ENCODE measurements around the gene SIAH2. TPM values are rescaled to one million over a fixed set of nuclear protein-coding genes. Genes with fewer than 3 reads are reported as not detected.

Gene SIAH2
- total RNA-seq, 1 experiment from 2014 or later: 17.1 TPM

DNA sequence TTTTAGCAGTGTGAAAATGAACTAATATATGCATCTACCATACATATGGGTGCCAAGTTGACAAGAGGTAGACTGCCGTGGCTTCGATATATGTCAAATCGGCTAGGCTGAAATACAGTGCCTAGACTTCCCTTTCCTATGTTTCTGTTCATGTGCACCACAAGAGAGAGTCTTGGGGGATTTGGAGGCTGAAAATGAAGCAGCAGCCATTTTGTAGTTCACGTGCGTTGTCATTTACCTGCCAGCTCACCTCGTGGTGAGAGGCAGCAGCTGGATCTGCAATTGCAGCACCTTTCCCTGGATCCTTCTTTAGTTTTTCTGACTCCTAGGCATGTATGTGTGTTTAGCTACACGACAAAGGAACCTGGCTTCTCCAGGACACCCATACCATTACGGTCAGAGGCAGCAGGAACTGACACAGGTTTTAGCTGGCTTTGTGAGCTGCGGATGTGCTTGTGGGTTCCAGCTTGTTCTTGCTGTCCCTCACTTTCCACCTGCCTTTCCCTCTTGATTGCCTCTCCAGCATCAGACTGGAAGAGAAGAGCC, 40.5 kb upstream of the SIAH2 start (continued):
- TF ChIP-seq, protein P1, sequence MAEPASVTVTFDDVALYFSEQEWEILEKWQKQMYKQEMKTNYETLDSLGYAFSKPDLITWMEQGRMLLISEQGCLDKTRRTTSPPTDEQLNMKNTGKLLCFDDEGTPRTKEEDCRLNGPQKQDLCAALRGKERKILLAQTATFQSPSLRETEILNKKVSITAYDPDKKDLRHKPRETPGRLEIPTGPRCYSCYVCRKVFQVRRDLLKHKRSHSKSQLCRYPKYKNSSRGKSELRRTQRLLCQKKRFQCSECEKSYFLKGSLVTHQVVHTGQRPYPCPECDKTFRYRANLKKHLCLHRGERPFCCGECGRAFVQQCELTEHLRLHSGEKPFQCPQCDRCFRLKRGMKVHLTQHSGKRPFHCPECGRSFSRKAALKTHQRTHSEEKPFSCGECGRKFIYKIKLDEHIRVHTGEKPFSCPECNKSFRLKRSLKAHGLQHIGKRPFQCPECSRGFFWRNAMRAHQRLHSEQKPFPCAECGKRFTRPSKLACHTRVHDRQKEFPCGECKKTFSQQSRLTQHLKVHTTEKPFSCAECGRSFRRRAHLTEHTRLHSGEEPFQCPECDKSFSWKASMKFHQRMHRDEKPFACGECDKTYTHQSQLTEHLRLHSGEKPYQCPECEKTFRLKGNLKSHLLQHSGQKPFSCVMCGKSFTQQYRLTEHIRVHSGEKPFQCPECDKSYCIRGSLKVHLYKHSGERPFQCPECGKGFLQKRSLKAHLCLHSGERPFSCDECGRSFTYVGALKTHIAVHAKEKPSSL (CRISPR knock-in tag; conservative IDR thresholded peaks at IDR 0.05): no peak
- TF ChIP-seq FOXK1 (CRISPR knock-in tag; IDR thresholded peaks at IDR 0.05) (no peak), SMAD3 (CRISPR knock-in tag; IDR thresholded peaks at IDR 0.05; ENCODE audit: borderline replicate concordance) (no peak), SOX15 (CRISPR knock-in tag; IDR thresholded peaks at IDR 0.05) (no peak), ZNF423 (CRISPR knock-in tag; IDR thresholded peaks at IDR 0.05) (no peak), OVOL2 (CRISPR knock-in tag; IDR thresholded peaks at IDR 0.05; ENCODE audit: borderline replicate concordance) (no peak)
- TF ChIP-seq, protein P2, sequence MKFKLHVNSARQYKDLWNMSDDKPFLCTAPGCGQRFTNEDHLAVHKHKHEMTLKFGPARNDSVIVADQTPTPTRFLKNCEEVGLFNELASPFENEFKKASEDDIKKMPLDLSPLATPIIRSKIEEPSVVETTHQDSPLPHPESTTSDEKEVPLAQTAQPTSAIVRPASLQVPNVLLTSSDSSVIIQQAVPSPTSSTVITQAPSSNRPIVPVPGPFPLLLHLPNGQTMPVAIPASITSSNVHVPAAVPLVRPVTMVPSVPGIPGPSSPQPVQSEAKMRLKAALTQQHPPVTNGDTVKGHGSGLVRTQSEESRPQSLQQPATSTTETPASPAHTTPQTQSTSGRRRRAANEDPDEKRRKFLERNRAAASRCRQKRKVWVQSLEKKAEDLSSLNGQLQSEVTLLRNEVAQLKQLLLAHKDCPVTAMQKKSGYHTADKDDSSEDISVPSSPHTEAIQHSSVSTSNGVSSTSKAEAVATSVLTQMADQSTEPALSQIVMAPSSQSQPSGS (CRISPR knock-in tag; IDR thresholded peaks at IDR 0.05; ENCODE audit: borderline replicate concordance, low read depth): no peak

DNA sequence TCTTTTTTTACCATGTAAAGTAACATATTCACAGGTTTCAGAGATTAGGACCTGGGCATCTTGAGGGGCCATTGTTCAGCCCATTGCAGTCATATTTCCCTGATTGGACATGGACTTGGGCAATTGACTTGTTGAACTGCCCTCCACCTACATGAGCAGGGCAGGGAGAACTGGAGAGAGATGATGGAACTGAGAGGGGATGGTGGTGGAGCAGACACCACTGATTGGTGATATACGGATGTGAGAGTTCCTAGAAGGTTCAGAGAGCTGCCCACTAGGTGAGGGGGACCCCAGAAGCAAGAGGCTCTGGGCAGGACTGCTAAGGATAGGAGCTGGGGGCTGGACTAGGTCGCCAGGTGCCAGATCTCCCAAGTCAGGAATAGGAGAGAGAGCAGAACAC, 37.8 kb upstream of the SIAH2 start:
- no peak for DNase-seq (ENCODE audit: low spot score)
- CTCF ChIA-PET: interaction anchor here (0.8 kb wide), 1 partner anchor 22 kb away, joined by 3 read pairs; no protein-coding TSS in a partner anchor
- ATAC-seq: no peak
- H3K27ac Mint-ChIP-seq: no peak overlapping the region
- H3K4me3 Mint-ChIP-seq: no peak overlapping the region
- peaks cover 38% of the 10 kb centered on the region for H3K4me1 Mint-ChIP-seq
- H3K36me3 Mint-ChIP-seq: no peaks in the 10 kb centered on the region
- POLR2A ChIA-PET: no interaction called here
- no peaks in the 10 kb centered on the region for H3K9me3 Mint-ChIP-seq
- H3K27me3 Mint-ChIP-seq (ENCODE audit: low read depth): peaks cover 12% of the 10 kb centered on the region
- TF ChIP-seq, protein P3, sequence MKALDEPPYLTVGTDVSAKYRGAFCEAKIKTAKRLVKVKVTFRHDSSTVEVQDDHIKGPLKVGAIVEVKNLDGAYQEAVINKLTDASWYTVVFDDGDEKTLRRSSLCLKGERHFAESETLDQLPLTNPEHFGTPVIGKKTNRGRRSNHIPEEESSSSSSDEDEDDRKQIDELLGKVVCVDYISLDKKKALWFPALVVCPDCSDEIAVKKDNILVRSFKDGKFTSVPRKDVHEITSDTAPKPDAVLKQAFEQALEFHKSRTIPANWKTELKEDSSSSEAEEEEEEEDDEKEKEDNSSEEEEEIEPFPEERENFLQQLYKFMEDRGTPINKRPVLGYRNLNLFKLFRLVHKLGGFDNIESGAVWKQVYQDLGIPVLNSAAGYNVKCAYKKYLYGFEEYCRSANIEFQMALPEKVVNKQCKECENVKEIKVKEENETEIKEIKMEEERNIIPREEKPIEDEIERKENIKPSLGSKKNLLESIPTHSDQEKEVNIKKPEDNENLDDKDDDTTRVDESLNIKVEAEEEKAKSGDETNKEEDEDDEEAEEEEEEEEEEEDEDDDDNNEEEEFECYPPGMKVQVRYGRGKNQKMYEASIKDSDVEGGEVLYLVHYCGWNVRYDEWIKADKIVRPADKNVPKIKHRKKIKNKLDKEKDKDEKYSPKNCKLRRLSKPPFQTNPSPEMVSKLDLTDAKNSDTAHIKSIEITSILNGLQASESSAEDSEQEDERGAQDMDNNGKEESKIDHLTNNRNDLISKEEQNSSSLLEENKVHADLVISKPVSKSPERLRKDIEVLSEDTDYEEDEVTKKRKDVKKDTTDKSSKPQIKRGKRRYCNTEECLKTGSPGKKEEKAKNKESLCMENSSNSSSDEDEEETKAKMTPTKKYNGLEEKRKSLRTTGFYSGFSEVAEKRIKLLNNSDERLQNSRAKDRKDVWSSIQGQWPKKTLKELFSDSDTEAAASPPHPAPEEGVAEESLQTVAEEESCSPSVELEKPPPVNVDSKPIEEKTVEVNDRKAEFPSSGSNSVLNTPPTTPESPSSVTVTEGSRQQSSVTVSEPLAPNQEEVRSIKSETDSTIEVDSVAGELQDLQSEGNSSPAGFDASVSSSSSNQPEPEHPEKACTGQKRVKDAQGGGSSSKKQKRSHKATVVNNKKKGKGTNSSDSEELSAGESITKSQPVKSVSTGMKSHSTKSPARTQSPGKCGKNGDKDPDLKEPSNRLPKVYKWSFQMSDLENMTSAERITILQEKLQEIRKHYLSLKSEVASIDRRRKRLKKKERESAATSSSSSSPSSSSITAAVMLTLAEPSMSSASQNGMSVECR (CRISPR knock-in tag; IDR thresholded peaks at IDR 0.05; ENCODE audit: borderline replicate concordance): no peak
- TF ChIP-seq, protein P4, sequence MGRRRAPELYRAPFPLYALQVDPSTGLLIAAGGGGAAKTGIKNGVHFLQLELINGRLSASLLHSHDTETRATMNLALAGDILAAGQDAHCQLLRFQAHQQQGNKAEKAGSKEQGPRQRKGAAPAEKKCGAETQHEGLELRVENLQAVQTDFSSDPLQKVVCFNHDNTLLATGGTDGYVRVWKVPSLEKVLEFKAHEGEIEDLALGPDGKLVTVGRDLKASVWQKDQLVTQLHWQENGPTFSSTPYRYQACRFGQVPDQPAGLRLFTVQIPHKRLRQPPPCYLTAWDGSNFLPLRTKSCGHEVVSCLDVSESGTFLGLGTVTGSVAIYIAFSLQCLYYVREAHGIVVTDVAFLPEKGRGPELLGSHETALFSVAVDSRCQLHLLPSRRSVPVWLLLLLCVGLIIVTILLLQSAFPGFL (CRISPR knock-in tag; IDR thresholded peaks at IDR 0.05; ENCODE audit: borderline replicate concordance): no peak
- TF ChIP-seq JUN (CRISPR knock-in tag; IDR thresholded peaks at IDR 0.05) (no peak), TEAD4 (CRISPR knock-in tag; IDR thresholded peaks at IDR 0.05) (no peak), FOXJ3 (CRISPR knock-in tag; IDR thresholded peaks at IDR 0.05; ENCODE audit: borderline replicate concordance) (no peak), FOXK1 (CRISPR knock-in tag; IDR thresholded peaks at IDR 0.05) (no peak), RORB (CRISPR knock-in tag; IDR thresholded peaks at IDR 0.05) (no peak), ZNF396 (CRISPR knock-in tag; IDR thresholded peaks at IDR 0.05; ENCODE audit: borderline replicate concordance) (no peak), ZNF423 (CRISPR knock-in tag; IDR thresholded peaks at IDR 0.05) (no peak), NR3C1 (CRISPR knock-in tag; conservative IDR thresholded peaks at IDR 0.05; ENCODE audit: low read depth) (no peak), ZNF263 (CRISPR knock-in tag; IDR thresholded peaks at IDR 0.05; ENCODE audit: low read depth) (no peak), EMX1 (CRISPR knock-in tag; IDR thresholded peaks at IDR 0.05) (no peak)
- TF ChIP-seq, protein P5, sequence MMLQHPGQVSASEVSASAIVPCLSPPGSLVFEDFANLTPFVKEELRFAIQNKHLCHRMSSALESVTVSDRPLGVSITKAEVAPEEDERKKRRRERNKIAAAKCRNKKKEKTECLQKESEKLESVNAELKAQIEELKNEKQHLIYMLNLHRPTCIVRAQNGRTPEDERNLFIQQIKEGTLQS (CRISPR knock-in tag; conservative IDR thresholded peaks at IDR 0.05): no peak
- TF ChIP-seq, protein P6, sequence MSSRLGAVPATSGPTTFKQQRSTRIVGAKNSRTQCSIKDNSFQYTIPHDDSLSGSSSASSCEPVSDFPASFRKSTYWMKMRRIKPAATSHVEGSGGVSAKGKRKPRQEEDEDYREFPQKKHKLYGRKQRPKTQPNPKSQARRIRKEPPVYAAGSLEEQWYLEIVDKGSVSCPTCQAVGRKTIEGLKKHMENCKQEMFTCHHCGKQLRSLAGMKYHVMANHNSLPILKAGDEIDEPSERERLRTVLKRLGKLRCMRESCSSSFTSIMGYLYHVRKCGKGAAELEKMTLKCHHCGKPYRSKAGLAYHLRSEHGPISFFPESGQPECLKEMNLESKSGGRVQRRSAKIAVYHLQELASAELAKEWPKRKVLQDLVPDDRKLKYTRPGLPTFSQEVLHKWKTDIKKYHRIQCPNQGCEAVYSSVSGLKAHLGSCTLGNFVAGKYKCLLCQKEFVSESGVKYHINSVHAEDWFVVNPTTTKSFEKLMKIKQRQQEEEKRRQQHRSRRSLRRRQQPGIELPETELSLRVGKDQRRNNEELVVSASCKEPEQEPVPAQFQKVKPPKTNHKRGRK (CRISPR knock-in tag; IDR thresholded peaks at IDR 0.05; ENCODE audit: borderline replicate concordance): no peak
- TF ChIP-seq, protein P7, sequence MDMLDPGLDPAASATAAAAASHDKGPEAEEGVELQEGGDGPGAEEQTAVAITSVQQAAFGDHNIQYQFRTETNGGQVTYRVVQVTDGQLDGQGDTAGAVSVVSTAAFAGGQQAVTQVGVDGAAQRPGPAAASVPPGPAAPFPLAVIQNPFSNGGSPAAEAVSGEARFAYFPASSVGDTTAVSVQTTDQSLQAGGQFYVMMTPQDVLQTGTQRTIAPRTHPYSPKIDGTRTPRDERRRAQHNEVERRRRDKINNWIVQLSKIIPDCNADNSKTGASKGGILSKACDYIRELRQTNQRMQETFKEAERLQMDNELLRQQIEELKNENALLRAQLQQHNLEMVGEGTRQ (CRISPR knock-in tag; IDR thresholded peaks at IDR 0.05): no peak

Measured in WTC11 (cell line).